Astrocyte (in vitro differentiated cells and primary cell): ENCODE measurements around the gene TRMT112.

ENCODE experiments used
- EZH2 ChIP-seq: IDR thresholded peaks from 2 replicates; pipeline ENCODE4 v1.6.1; 2012; ENCODE audit warnings: mild to moderate bottlenecking, low read length, inconsistent platforms; ENCODE audit not compliant: insufficient read depth
- TF ChIP-seq, protein P1 (sequence below): IDR thresholded peaks from 2 replicates; pipeline ENCODE4 v1.5.1; 2011; ENCODE audit warnings: low read depth, mild to moderate bottlenecking, inconsistent platforms, low read length, moderate library complexity; ENCODE audit not compliant: insufficient read depth

DNA sequence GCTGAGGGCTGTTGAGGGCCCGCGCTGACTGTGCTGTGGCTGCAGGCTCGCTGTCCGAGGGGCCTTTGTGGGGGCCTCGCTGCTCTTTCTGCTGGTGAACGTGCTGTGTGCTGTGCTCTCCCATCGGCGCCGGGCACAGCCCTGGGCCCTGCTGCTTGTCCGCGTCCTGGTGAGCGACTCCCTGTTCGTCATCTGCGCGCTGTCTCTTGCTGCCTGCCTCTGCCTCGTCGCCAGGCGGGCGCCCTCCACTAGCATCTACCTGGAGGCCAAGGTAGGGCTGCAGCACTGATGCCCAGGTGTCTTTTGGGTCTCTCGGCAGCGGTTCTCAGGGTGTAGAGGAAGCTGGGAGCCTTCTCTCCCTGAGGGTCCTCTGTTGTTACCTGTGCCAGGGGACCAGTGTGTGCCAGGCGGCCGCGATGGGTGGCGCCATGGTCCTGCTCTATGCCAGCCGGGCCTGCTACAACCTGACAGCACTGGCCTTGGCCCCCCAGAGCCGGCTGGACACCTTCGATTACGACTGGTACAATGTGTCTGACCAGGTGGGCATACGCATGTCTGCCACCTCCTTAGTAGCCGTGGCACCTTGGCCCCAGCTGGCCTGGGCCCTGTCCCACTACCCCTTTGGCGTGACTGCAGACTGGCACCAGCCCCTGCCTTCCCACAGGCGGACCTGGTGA is 29.5 kb downstream of the TRMT112 start:
- TF ChIP-seq, protein P1, sequence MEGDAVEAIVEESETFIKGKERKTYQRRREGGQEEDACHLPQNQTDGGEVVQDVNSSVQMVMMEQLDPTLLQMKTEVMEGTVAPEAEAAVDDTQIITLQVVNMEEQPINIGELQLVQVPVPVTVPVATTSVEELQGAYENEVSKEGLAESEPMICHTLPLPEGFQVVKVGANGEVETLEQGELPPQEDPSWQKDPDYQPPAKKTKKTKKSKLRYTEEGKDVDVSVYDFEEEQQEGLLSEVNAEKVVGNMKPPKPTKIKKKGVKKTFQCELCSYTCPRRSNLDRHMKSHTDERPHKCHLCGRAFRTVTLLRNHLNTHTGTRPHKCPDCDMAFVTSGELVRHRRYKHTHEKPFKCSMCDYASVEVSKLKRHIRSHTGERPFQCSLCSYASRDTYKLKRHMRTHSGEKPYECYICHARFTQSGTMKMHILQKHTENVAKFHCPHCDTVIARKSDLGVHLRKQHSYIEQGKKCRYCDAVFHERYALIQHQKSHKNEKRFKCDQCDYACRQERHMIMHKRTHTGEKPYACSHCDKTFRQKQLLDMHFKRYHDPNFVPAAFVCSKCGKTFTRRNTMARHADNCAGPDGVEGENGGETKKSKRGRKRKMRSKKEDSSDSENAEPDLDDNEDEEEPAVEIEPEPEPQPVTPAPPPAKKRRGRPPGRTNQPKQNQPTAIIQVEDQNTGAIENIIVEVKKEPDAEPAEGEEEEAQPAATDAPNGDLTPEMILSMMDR = no peak
- no peak for TF ChIP-seq EZH2
